CD4-positive, alpha-beta T cell treated with Interleukin-17A for 1 hour (primary cell): ENCODE measurements around the gene ONECUT1.

Source experiments
- DNase-seq: peaks from one replicate; pipeline ENCODE4 v3.0.0-alpha.2; 2020

Gene ONECUT1

GRCh38 chr15:52796753-52797520 lies 6.8 kb upstream of the ONECUT1 start:
- no peak for DNase-seq

DNA sequence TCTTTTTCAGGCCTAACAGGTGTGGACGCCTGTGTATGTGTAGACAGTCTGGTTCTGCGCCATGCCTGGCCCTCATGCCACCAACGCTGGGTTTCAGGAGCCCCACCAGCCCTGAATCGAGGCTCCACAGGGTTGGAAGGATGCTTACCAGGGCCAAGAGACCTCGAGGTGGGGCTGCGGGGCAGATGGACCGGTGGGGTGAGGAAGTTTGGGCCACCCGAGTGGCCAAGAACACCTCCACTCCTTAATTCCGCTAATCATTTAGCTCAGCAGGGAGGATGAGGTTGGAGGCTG lies 6.0 kb upstream of the ONECUT1 start:
- no peak for DNase-seq

- DNase-seq, result no peak
Measured at GRCh38 chr15:52795464-52796227, 5.5 kb upstream of the ONECUT1 start.

DNA sequence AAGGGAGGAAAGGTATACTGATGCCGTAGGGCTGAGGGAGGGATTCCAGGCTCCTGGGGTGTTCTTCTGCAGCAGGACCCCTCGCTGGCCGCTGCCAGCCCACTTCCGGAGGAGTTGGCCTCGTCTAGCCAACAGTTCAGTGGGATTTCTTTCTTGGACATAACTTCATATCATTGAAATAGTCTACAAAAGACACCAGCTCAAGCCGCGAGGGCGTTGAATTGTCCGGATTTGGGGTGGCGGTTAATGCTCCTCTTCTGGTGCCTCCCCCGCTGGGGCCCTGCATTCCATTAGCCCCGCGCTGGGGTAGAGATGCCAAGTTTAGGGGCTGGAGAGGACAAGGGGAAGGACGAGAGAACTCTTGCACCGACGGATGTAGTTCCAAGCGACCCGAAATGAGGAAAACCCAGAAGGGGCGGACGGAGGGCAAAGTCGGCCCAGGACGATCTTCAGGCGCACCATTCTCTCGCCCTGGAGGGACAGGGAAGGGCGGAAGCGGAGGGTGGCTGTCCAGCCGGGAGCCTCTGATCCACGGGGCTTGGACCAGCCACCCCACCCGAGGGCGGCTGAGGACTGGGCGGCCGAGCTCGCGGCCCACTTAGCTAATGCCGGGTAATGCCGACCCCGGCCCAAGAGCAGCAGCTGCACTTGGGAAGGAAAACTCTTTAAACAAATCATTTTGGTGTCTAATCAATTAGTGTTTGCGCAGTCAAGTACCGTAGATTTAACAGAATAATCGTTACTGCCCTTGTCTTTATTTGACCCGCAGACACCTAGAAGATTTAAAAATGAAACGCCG lies 4.7 kb upstream of the ONECUT1 start:
- DNase-seq, result no peak

DNA sequence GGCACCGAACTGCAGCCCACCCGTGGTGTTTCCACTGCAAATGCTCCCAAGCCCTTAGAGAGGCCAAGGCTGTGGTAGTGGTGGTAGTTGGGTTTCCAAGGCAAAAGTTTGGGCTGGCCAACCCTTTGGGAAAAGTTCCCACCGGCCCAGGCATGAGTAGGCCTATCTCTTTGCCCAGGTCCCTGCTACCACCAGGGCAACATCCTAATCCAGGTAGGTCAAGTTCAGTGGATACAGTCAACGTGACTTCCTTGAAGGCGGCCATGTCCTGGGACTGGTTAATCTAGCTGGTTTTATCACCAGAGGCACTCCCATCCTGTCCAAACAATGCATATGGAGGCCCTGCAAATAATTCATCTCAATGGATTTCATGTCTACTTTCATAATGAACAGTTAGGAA lies 1.6 kb upstream of the ONECUT1 start:
- no peak for DNase-seq

DNA sequence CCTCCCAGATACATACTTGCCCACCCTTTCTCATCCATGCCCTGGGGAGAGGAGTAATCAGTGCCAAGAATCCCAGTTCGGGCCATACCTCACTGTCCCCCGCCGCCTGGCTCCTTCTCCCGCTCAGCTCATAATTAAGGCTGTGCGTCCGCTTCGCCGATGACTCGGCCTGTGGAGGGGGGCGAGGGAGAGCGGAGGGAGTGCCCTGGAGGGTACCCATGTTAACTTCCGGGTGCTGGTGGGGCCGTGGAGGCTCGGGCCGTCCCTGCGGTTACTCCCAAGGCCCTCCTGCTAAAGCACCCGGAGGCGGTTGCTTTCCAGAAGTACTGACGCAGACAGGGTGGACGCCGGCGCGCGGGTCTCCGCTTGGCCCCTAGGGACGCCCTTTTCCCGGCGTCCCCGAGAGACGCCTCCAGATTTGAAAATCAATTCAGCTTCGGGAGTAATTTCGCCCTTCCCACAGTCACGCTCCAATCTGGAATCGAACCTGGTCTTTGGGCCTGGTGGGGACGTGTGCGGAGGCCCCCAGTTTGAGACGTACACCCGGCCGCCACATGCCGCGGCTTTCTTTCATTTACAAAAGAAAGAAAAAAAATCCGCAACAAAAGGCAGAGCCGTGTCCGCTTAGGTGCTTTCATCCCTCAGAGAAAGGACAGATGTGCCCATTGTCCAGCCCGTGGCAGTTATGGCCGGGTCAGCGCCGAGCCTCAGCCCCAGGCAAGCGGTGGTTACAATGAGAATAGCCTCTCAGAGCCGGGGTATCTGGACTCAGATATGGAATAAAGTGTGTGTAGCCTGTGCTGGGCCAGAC lies 1.0 kb upstream of the ONECUT1 start:
- DNase-seq, result no peak

DNA sequence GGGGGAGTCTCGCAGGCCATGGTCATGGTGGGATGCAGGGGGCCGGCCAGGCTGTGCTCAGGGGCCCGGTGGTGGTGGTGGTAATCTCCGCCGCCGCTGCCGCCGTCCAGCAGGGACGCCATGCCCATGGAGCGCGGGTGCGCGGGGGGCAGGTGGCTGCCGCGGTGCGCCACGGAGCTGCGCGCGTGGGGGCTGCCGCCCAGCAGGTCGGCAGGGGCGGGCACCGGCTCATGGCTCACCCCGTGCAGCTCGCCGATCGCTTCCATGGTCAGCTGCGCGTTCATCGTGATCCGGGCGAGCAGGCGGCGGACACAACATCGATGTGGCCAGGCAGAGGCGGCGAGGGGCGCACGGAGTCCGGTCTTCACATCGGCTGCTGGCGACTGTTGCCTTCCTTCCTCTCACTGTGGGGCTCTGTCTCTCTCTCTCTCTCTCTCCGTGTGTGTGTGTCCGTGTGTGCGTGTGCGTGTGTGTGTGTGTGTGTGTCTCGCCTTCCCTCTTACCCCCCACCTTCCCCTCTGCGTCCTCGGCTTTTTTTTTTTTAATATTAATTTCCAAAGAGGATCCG lies 451 bp downstream of the ONECUT1 start:
- DNase-seq, result no peak

GRCh38 chr15:52789008-52789600 lies 1.0 kb downstream of the ONECUT1 start:
- DNase-seq, result no peak

GRCh38 chr15:52788099-52788986 lies 1.8 kb downstream of the ONECUT1 start:
- DNase-seq, result no peak

- no peak for DNase-seq
Measured at GRCh38 chr15:52787549-52788098, 2.5 kb downstream of the ONECUT1 start.

DNA sequence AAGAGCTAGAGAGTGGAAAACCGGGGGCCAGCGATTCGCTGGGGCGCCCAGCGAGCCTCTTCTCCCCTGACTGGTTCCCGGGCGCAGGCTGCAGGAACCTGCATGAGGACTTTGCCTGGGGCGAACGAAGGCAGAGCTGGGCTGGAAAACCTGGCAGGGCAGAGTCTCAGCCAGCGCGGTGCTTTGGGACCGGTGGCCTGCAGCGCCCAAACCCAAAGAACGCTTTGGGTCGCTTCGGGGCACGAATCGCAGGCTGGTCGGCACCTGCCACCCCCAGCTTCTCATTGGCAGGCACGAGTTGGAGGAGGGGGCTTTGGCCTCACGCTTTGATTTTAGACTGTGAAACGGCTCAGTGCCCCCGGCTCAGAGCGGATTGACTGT lies 3.0 kb downstream of the ONECUT1 start:
- DNase-seq, result no peak

DNA sequence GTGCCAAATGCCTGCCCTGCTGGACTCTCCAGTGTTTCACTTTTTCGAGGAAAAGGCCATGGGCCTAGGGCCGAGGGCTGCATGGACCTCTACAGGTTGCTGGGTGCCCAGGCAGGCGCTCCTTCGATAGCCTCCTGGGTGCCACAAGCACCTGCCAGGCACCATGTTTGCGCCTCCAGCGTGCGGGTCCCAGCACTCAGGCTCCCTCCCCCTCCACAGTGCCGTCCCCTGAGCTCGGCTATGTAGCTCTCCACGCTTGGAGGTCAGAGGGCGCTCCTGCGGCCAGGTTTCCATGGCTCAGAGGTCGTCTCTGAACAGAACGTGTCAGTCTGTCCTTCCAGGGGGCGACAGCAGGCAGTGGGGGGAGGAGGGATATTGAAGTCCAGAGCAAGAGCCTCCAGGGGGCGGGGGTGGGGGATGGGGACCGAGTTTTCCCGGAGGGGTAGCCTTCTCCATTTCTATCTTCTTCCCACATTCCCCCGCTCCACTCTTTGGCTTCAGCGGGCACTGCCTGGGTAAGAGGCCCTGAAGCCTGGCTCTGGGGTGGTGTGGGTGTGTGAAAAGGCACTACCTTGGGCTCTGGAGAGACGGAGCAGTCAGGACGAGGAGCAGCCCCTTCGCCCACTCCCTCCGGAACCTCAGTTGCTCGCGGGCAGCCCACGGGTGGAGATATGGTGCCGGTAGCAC lies 3.6 kb downstream of the ONECUT1 start:
- DNase-seq, result no peak

GRCh38 chr15:52785672-52786406 lies 4.3 kb downstream of the ONECUT1 start:
- no peak for DNase-seq

DNA sequence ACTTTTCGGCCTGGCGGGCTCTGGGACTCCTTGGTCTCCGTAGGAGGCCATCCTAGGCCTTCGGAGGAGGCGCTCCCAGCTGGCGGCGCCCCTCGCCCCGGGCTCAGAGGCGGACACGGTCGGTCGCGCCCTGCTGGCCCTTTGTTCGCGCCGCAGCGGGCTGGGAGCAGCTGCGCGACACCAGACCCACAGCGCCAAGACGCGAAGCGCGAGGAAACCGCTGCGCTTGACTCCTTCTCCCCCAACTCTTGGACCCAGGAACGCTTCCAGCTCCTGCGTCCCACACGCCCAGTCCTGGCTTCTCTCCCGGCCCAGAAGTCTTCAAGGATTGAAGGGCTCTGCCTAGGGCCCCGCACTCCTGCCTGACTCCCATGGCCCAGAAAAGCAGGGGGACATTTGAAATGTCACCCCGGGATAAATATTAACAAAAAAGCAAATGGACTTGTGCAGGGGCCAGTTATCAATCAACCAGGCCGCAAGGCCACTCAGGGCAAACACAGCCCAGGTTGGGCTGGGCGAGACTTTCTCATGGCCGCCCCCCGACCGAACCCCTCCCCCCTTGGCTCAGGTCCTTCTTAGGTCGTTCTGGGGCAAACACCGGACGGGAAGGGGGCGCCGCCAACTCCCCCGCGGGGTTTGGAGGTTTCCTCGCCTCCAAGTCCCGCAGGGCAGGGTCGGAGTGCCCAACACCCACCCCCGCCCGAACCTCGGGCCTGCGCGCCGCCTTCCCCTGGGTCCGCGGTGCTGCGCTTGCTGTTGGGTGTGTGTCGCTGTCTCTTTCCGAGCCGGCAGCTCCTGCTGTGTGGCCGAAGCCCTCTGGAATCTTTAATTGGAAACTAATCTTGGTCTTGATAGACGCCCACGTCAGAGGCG lies 5.1 kb downstream of the ONECUT1 start:
- no peak for DNase-seq

GRCh38 chr15:52783929-52784798 lies 6.0 kb downstream of the ONECUT1 start:
- DNase-seq, result no peak

DNA sequence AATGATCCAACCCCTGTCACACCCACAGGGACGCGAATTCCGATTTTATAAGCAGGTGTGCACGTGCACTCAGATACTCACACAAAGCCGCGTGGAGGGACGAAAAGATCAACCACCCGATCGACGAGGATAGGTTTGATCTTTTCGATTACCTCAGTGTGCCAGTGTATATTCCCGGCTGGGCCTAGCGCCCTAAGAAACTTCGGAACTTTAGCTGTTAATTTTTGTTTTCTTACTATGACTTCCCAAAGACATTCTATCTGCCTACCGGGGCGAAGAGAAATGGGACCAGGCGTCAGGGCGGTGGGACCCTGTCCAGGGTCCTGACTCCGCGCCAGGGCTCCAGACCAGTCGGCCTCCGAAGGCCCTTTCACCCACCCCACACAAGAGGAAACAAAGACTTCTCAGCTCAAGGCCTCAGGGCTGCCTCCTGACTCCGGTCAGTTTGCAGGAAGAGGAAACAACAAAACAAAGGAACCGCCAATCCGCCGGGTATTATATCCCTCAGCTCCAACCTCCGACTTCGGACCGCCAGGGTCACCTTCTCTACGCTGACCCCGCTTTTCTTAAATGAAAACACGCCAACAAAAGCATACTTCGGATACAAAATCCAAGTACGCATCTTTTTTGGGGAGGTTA lies 6.8 kb downstream of the ONECUT1 start:
- DNase-seq, result no peak

- DNase-seq, result no peak
Measured at GRCh38 chr15:52782514-52782913, 7.6 kb downstream of the ONECUT1 start.
